GM12878 (cell line): ENCODE measurements around the gene MAST2. TPM values are rescaled to one million over a fixed set of nuclear protein-coding genes. Genes with fewer than 3 reads are reported as not detected.

Experiments
- ATAC-seq: fragments of 200-7000 bp; cut with Tn5 transposase; 3 replicates; pipeline ENCODE4 v1.9.1; 2020; ENCODE audit warnings: mild to moderate bottlenecking, moderate library complexity
- BruUV-seq: library from RNA; stranded (reverse); fragments of 400-500 nt; replicated peaks from 2 replicates; lab custom pipeline; 2021; lab: Mats Ljungman, UMichigan
- CTCF ChIA-PET: fragments of 300-600 bp; sonication (Branson Sonifier 250); formaldehyde crosslinking; extraction: SDS; loops from one replicate; lab custom pipeline; 2021; ENCODE audit warnings: inconsistent platforms; lab: Yijun Ruan, JAX
- POLR2A ChIA-PET: fragments of 350-600 bp; formaldehyde crosslinking; extraction: SDS; loops from one replicate; lab custom pipeline; 2021; ENCODE audit warnings: inconsistent platforms; lab: Charles Lee
- RAD21 ChIA-PET: fragments of 300-600 bp; sonication (Branson Sonifier 250); formaldehyde crosslinking; loops from one replicate; lab custom pipeline; 2023; ENCODE audit warnings: antibody characterized with exemption; ENCODE audit not compliant: unreplicated experiment; lab: Charles Lee
- SMC1A ChIA-PET: fragments of 300-600 bp; sonication (Branson Sonifier 250); formaldehyde crosslinking; loops from one replicate; lab custom pipeline; 2023; ENCODE audit not compliant: unreplicated experiment, uncharacterized antibody; lab: Charles Lee
- DNase-seq: peaks from one replicate; pipeline ENCODE4 v3.0.0-alpha.2; 2011; ENCODE audit warnings: low read depth, low spot score
- FAIRE-seq: peaks from 3 replicates; lab custom pipeline; 2011; peaks lifted over from hg19 to GRCh38; lab: Jason Lieb, UNC
- H2AFZ ChIP-seq: 2 replicates; pipeline ENCODE4 v1.6.0; 2011; ENCODE audit warnings: low read depth, low read length, control low read depth; ENCODE audit not compliant: control insufficient read depth
- H3K27ac ChIP-seq: 2 replicates; pipeline ENCODE4 v1.5.1; 2011; ENCODE audit warnings: control low read depth; ENCODE audit not compliant: control insufficient read depth, insufficient read depth
- H3K27me3 ChIP-seq, 2 experiments: replicated peaks in 1 of 2; 2 replicates each; pipeline versions ENCODE4 v1.6.0 to v1.6.1; 2011; ENCODE audit warnings: low read length in 1 of 2; ENCODE audit not compliant: control insufficient read depth in 2 of 2, insufficient read depth in 2 of 2
- H3K36me3 ChIP-seq, 2 experiments: 2 replicates each; pipeline ENCODE4 v1.5.1; 2011; ENCODE audit warnings: low read length in 1 of 2; ENCODE audit not compliant: control insufficient read depth in 2 of 2, insufficient read depth in 2 of 2
- H3K4me1 ChIP-seq: 2 replicates; pipeline ENCODE4 v1.6.1; 2011; ENCODE audit warnings: mild to moderate bottlenecking, low read length, moderate library complexity, mixed read lengths; ENCODE audit not compliant: control insufficient read depth, insufficient read depth
- H3K4me2 ChIP-seq: 2 replicates; pipeline ENCODE4 v1.6.0; 2011; ENCODE audit warnings: control low read depth; ENCODE audit not compliant: control insufficient read depth, insufficient read depth
- H3K4me3 ChIP-seq: fragments of 200-600 bp; sonication (generic); 2 replicates; pipeline ENCODE4 v1.5.1; 2016
- H3K79me2 ChIP-seq: 2 replicates; pipeline ENCODE4 v1.6.0; 2011; ENCODE audit warnings: low read length; ENCODE audit not compliant: control insufficient read depth, insufficient read depth
- H3K9ac ChIP-seq: 2 replicates; pipeline ENCODE4 v1.8.0; 2011; ENCODE audit warnings: low read length, control low read depth, mixed read lengths; ENCODE audit not compliant: control insufficient read depth, insufficient read depth
- H3K9me3 ChIP-seq: replicated peaks from 3 replicates; pipeline ENCODE4 v1.5.1; 2011; ENCODE audit warnings: mild to moderate bottlenecking, low read length; ENCODE audit not compliant: control insufficient read depth, insufficient read depth
- H4K20me1 ChIP-seq: 2 replicates; pipeline ENCODE4 v1.6.0; 2011; ENCODE audit not compliant: control insufficient read depth, insufficient read depth
- BCL3 ChIP-seq: IDR thresholded peaks from 2 replicates; pipeline ENCODE4 v1.6.1; 2011; ENCODE audit warnings: borderline replicate concordance, low read depth, mild to moderate bottlenecking, moderate library complexity, low read length; ENCODE audit not compliant: insufficient read depth, poor library complexity, severe bottlenecking
- CHD4 ChIP-seq: fragments of 200-600 bp; sonication (generic); IDR thresholded peaks from 2 replicates; pipeline ENCODE4 v1.6.1; 2016; ENCODE audit warnings: mild to moderate bottlenecking
- EED ChIP-seq: sonication (generic); IDR thresholded peaks from 2 replicates; pipeline ENCODE4 v1.6.1; 2016; ENCODE audit warnings: antibody characterized with exemption, low read depth
- ETV6 ChIP-seq, 2 experiments: fragments of 450-650 bp in 1 of 2; IDR thresholded peaks in 1 of 2; conservative IDR thresholded peaks in 1 of 2; 2 replicates each; pipeline ENCODE4 v1.6.1; 2014; ENCODE audit warnings: antibody characterized with exemption in 1 of 2, borderline replicate concordance in 1 of 2, low read depth in 1 of 2, mild to moderate bottlenecking in 1 of 2, moderate library complexity in 1 of 2
- EZH2 ChIP-seq: IDR thresholded peaks from 2 replicates; pipeline ENCODE4 v1.6.1; 2012; ENCODE audit warnings: low read depth, mild to moderate bottlenecking, control low read depth, inconsistent platforms, low read length, borderline replicate concordance; ENCODE audit not compliant: control insufficient read depth
- FOXM1 ChIP-seq: IDR thresholded peaks from 2 replicates; pipeline ENCODE4 v1.6.1; 2012; ENCODE audit warnings: low read depth, mild to moderate bottlenecking, inconsistent platforms, low read length, moderate library complexity
- HDAC2 ChIP-seq: fragments of 200-600 bp; sonication (generic); IDR thresholded peaks from 2 replicates; pipeline ENCODE4 v1.6.1; 2017
- IRF4 ChIP-seq: IDR thresholded peaks from 2 replicates; pipeline ENCODE4 v1.6.1; 2011; ENCODE audit warnings: low read depth, low read length
- PRDM15 ChIP-seq: fragments of 450-650 bp; formaldehyde crosslinking; IDR thresholded peaks from 2 replicates; pipeline ENCODE4 v1.4.0; 2020; ENCODE audit warnings: mild to moderate bottlenecking, moderate library complexity
- SRF ChIP-seq, 2 experiments: IDR thresholded peaks; 2 replicates each; pipeline ENCODE4 v1.6.1; 2011; ENCODE audit warnings: low read depth in 2 of 2, low read length in 2 of 2, mild to moderate bottlenecking in 1 of 2, moderate library complexity in 1 of 2
- TARDBP ChIP-seq: IDR thresholded peaks from 2 replicates; pipeline ENCODE4 v1.6.1; 2016; ENCODE audit warnings: borderline replicate concordance
- TCF12 ChIP-seq: IDR thresholded peaks from 2 replicates; pipeline ENCODE4 v1.6.1; 2011; ENCODE audit warnings: low read depth, mild to moderate bottlenecking, low read length
- TCF7 ChIP-seq: IDR thresholded peaks from 2 replicates; pipeline ENCODE4 v1.6.1; 2014; ENCODE audit warnings: antibody characterized with exemption, borderline replicate concordance
- WGBS: methylation state at CpG from one replicate; pipeline ENCODE4 v1.1.6; 2016; ENCODE audit warnings: low lambda C conversion rate; ENCODE audit not compliant: insufficient replicate concordance, insufficient coverage; ENCODE audit errors: missing lambda C conversion rate; 5-methylcytosine and 5-hydroxymethylcytosine counted together
- in situ Hi-C: fragments of 300-500 bp; cut with MboI; formaldehyde crosslinking; loops from 9 replicates; pipeline ENCODE4 v1.14.3; 2018; ENCODE audit warnings: mixed read lengths
- intact Hi-C: fragments of 100-400 bp; cut with micrococcal nuclease; formaldehyde crosslinking; loops from one replicate; pipeline ENCODE4 v1.14.2; 2022; ENCODE audit not compliant: unreplicated experiment
- polyA plus RNA-seq, 11 experiments: library from polyadenylated mRNA; depleted of rRNA in 4 of 11; unstranded in 6 of 11; stranded (reverse) in 5 of 11; fragments of >200 nt; fragmentation: Nextera tagmentation in 4 of 11; fragmentation: Illumina TruSeq in 1 of 11; extraction: Ambion mirVana in 4 of 11; extraction: Trizol in 1 of 11; gene quantifications; 1 replicate in 1 of 11; 2 replicates in 10 of 11; pipeline versions ENCODE4 v1.2.1 to v1.2.3, GENCODE V29; 2011 to 2016; ENCODE audit warnings: inconsistent platforms in 2 of 11, missing spikeins in 2 of 11, low read depth in 1 of 11
- total RNA-seq, 4 experiments: library from RNA; depleted of rRNA in 3 of 4; stranded (reverse); fragments of >200 nt in 3 of 4; fragmentation: Illumina TruSeq in 1 of 4; extraction: Trizol in 1 of 4; gene quantifications; 2 replicates each; pipeline versions ENCODE4 v1.2.1 to v1.2.3, GENCODE V29; 2013 to 2021
- TF ChIP-seq, protein P1 (sequence below), 3 experiments: IDR thresholded peaks in 2 of 3; conservative IDR thresholded peaks in 1 of 3; 2 replicates each; pipeline ENCODE4 v1.5.1; 2011; ENCODE audit warnings: low read depth in 3 of 3, low read length in 3 of 3, mild to moderate bottlenecking in 3 of 3, control low read depth in 2 of 3, moderate library complexity in 2 of 3, inconsistent platforms in 1 of 3, mixed read lengths in 1 of 3; ENCODE audit not compliant: control insufficient read depth in 2 of 3, insufficient read depth in 1 of 3; ENCODE audit errors: extremely low read depth in 1 of 3

Gene MAST2
- total and polyA plus RNA-seq, 10 of the 15 experiments (the other 5 are each of a cell fraction or from before 2014, with no cell fraction given): 1.0 to 28.7 (median 13.8) TPM

DNA sequence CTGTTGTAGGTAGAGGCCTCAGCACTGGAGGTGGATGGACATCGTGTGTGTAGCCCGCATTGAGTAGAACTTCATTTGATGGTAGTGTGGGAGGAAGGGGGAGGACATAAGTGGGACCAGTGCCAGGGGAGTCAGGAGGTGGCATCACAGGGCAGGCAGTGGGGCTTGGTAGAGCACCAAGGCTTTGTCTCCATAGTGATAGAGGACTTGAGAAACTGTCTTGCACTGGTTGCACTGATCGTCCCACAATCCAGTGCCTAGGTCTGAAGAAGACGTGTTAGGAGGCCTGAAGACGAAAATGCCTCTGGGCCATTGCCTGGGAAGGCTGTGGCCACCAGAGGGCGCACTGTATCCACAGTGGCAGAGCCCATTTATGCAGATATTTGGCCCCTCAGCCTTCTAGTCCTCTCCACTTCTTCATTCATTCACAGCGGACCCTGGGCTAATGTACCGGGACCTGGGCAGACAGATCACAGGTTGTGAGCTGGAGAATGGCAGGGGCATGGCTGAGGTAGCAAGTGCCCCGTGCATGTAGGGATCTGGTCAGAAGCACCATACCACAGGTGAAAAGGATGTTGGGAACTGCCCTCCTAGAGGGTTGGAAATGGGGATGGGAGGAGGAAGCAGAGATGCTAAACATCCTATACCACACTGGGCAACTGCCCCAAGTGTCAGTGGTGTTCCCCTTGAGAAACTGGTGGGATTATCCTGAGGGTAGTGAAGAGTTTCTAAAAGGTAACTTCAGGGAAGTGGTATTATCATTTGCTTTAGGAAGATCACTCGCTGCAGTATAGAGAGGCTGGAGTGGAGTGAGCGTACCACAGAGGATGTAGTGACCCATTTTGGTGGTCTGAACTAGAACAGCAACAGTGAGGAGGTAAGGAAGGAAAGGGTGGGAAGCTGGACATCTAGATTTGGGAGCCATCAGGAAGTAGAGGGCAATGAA is 233.8 kb downstream of the MAST2 start:
- peaks cover 7 to 12% of the 10 kb centered on the region in 2 experiments for H3K36me3 ChIP-seq
- peak; percentile 71 for FAIRE-seq
- in situ Hi-C loops: loop anchor here (5.0 kb wide), 2 partner anchors 140 to 190 kb away; partner anchors contain the start of genes P3R3URF and TSPAN1
- TF ChIP-seq PRDM15 (CRISPR knock-in tag) (no peak), IRF4 (peak; percentile 52; the same call in 1 of the 2 replicates), TCF7 (no peak), TARDBP (no peak), SRF (IDR thresholded peaks at IDR 0.05; ENCODE audit: low read depth in 2 of 2, low read length in 2 of 2) (0 out of 4 replicates have a peak, but pooled peaks of 1 of the 2 experiments have one; percentile 55), BCL3 (peak; percentile 51), TCF12 (no peak), FOXM1 (peak; percentile 55; the same call in 1 of the 2 replicates), EED (no peak), CHD4 (no peak), ETV6 (conservative IDR thresholded peaks at IDR 0.05 in 1 of 2, IDR thresholded peaks at IDR 0.05 in 1 of 2; ENCODE audit: borderline replicate concordance in 1 of 2, low read depth in 1 of 2) (no peak), EZH2 (no peak), HDAC2 (no peak)
- TF ChIP-seq, protein P1, sequence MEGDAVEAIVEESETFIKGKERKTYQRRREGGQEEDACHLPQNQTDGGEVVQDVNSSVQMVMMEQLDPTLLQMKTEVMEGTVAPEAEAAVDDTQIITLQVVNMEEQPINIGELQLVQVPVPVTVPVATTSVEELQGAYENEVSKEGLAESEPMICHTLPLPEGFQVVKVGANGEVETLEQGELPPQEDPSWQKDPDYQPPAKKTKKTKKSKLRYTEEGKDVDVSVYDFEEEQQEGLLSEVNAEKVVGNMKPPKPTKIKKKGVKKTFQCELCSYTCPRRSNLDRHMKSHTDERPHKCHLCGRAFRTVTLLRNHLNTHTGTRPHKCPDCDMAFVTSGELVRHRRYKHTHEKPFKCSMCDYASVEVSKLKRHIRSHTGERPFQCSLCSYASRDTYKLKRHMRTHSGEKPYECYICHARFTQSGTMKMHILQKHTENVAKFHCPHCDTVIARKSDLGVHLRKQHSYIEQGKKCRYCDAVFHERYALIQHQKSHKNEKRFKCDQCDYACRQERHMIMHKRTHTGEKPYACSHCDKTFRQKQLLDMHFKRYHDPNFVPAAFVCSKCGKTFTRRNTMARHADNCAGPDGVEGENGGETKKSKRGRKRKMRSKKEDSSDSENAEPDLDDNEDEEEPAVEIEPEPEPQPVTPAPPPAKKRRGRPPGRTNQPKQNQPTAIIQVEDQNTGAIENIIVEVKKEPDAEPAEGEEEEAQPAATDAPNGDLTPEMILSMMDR (IDR thresholded peaks at IDR 0.05 in 2 of 3, conservative IDR thresholded peaks at IDR 0.05 in 1 of 3; ENCODE audit: control insufficient read depth in 2 of 3, extremely low read depth in 1 of 3, insufficient read depth in 1 of 3, low read depth in 3 of 3, low read length in 3 of 3): peak; percentile 97 to 98 (median 98); a peak in 5 of 6 replicates

More for the DNA sequence above, 233.8 kb downstream of the MAST2 start:
- ChIA-PET RAD21 (interaction anchor here (1.0 to 5.1 kb wide), 12 partner anchors 13 to 187 kb away, joined by 3 to 33 read pairs (median 5); partner anchors contain the start of genes P3R3URF, POMGNT1 and TSPAN1), CTCF (interaction anchor here (0.6 to 13.2 kb wide), 18 partner anchors 9 to 331 kb away, joined by 3 to 293 read pairs (median 4); partner anchors contain the start of genes P3R3URF and TSPAN1), SMC1A (interaction anchor here (0.9 to 8.0 kb wide), 13 partner anchors 17 to 187 kb away, joined by 3 to 52 read pairs (median 5); partner anchors contain the start of genes P3R3URF and TSPAN1), POLR2A (interaction anchor here (0.5 kb wide), 1 partner anchor 88 kb away, joined by 4 read pairs; no protein-coding TSS in a partner anchor)
- intact Hi-C loops: loop anchor here (1.0 kb wide), 5 partner anchors 95 to 311 kb away; partner anchors contain the start of genes PIK3R3 and POMGNT1
- no peaks in the 10 kb centered on the region for H3K9me3 ChIP-seq
- peak; percentile 53 for DNase-seq
- H2AFZ ChIP-seq: no peak overlapping the region
- no peak overlapping the region for H3K27ac ChIP-seq
- no peak overlapping the region for H3K4me3 ChIP-seq
- no TSS peak for BruUV-seq
- no peaks in the 10 kb centered on the region for H3K27me3 ChIP-seq
- peaks cover 13% of the 10 kb centered on the region for H3K4me1 ChIP-seq
- peak; percentile 91 for ATAC-seq
- H3K79me2 ChIP-seq: no peaks in the 10 kb centered on the region
- no peak overlapping the region for H3K9ac ChIP-seq
- H4K20me1 ChIP-seq: no peaks in the 10 kb centered on the region
- 39% methylated on average over 11 of the region's 11 CpGs for WGBS
- no peak overlapping the region for H3K4me2 ChIP-seq
